HCT116 (cell line): Measurements from ENCODE around the gene CXCL13. TPM values are rescaled to one million over a fixed set of nuclear protein-coding genes. Genes with fewer than 3 reads are reported as not detected.
"Not testable (repeated sequence)": the region's sequence is repeated elsewhere in the genome, so short reads cannot be mapped to it uniquely, and the experiment has no call there.

Experiments used
- ATAC-seq: fragments of 200-7000 bp; cut with Tn5 transposase; 2 replicates; pipeline ENCODE4 v1.9.1; 2020; ENCODE audit warnings: mild to moderate bottlenecking, moderate library complexity
- BruUV-seq: library from RNA; stranded (reverse); fragments of 400-500 nt; replicated peaks from 2 replicates; lab custom pipeline; 2021; lab: Mats Ljungman, UMichigan
- CTCF ChIA-PET: fragments of 300-600 bp; sonication (Branson Sonifier 250); formaldehyde crosslinking; loops from one replicate; lab custom pipeline; 2021; ENCODE audit warnings: antibody characterized with exemption; lab: Charles Lee
- POLR2A ChIA-PET: fragments of 300-600, 350-600 bp; sonication (Branson Sonifier 250); formaldehyde crosslinking; loops from one replicate; lab custom pipeline; 2021; ENCODE audit warnings: antibody characterized with exemption; lab: Charles Lee
- RAD21 ChIA-PET, 2 experiments: fragments of 300-600 bp; sonication (Branson Sonifier 250); formaldehyde crosslinking; loops; one replicate each; lab custom pipeline; 2023; ENCODE audit warnings: low total read pairs in 2 of 2; ENCODE audit not compliant: uncharacterized antibody in 2 of 2, unreplicated experiment in 2 of 2, low non-redundant PET in 1 of 2; lab: Charles Lee
- DNase-seq: peaks from one replicate; pipeline ENCODE4 v3.0.0-alpha.2; 2010; ENCODE audit warnings: low read depth, low spot score
- H2AFZ ChIP-seq: fragments of 200-600 bp; shearing (Covaris generic), sonication (generic); 2 replicates; pipeline ENCODE4 v1.6.1; 2017; ENCODE audit warnings: low read depth, mixed run types, mixed read lengths, antibody characterized with exemption, low read length; ENCODE audit not compliant: poor library complexity, severe bottlenecking
- H3K27ac ChIP-seq: 2 replicates; pipeline ENCODE4 v1.5.1; 2012; ENCODE audit warnings: low read depth, low read length
- H3K27me3 ChIP-seq: fragments of 200-600 bp; sonication (generic); 2 replicates; pipeline ENCODE4 v1.6.1; 2016; ENCODE audit warnings: mixed run types, low read length, mixed read lengths; ENCODE audit not compliant: insufficient read depth
- H3K36me3 ChIP-seq, 2 experiments: fragments of 200-500 bp in 1 of 2; fragments of 200-600 bp in 1 of 2; sonication (Bioruptor generic) in 1 of 2; sonication (generic) in 1 of 2; 2 replicates each; pipeline versions ENCODE4 v1.5.1 to v1.6.1; 2014 to 2016; ENCODE audit warnings: low read length in 2 of 2, inconsistent platforms in 1 of 2, mixed read lengths in 1 of 2, mixed run types in 1 of 2; ENCODE audit not compliant: insufficient read depth in 2 of 2, control insufficient read depth in 1 of 2
- H3K4me1 ChIP-seq, 2 experiments: fragments of 200-600 bp in 1 of 2; sonication (generic) in 1 of 2; 2 replicates each; pipeline versions ENCODE4 v1.5.1 to v1.6.1; 2012 to 2017; ENCODE audit warnings: low read length in 2 of 2, inconsistent platforms in 1 of 2, mild to moderate bottlenecking in 1 of 2, mixed read lengths in 1 of 2, mixed run types in 1 of 2, moderate library complexity in 1 of 2; ENCODE audit not compliant: insufficient read depth in 2 of 2, control insufficient read depth in 1 of 2
- H3K4me2 ChIP-seq: fragments of 200-600 bp; sonication (generic); 2 replicates; pipeline ENCODE4 v1.6.1; 2017; ENCODE audit warnings: mixed run types, low read length, mixed read lengths
- H3K4me3 ChIP-seq, 2 experiments: fragments of 200-600 bp in 1 of 2; sonication (generic) in 1 of 2; replicated peaks in 1 of 2; 2 replicates each; pipeline ENCODE4 v1.5.1; 2011 to 2016; ENCODE audit warnings: low read length in 2 of 2, control low read depth in 1 of 2, low read depth in 1 of 2, mild to moderate bottlenecking in 1 of 2, mixed read lengths in 1 of 2, mixed run types in 1 of 2
- H3K79me2 ChIP-seq: fragments of 200-600 bp; sonication (generic); 2 replicates; pipeline ENCODE4 v1.6.1; 2017; ENCODE audit warnings: mild to moderate bottlenecking, mixed run types, low read length, moderate library complexity, mixed read lengths; ENCODE audit not compliant: insufficient read depth
- H3K9ac ChIP-seq: fragments of 200-600 bp; sonication (generic); 2 replicates; pipeline ENCODE4 v1.6.1; 2016; ENCODE audit warnings: low read length, mixed read lengths
- H3K9me2 ChIP-seq: fragments of 200-600 bp; sonication (generic), shearing (Covaris generic); 2 replicates; pipeline ENCODE4 v1.6.1; 2017; ENCODE audit warnings: mixed run types, mild to moderate bottlenecking, moderate library complexity; ENCODE audit not compliant: insufficient read depth
- H3K9me3 ChIP-seq, 2 experiments: fragments of 200-500 bp in 1 of 2; fragments of 200-600 bp in 1 of 2; sonication (Bioruptor generic) in 1 of 2; sonication (generic) in 1 of 2; 2 replicates each; pipeline ENCODE4 v1.6.1; 2014 to 2017; ENCODE audit warnings: low read length in 2 of 2, mixed read lengths in 2 of 2, inconsistent platforms in 1 of 2, low read depth in 1 of 2, mild to moderate bottlenecking in 1 of 2, mixed run types in 1 of 2, moderate library complexity in 1 of 2; ENCODE audit not compliant: control insufficient read depth in 1 of 2, insufficient read depth in 1 of 2
- H4K20me1 ChIP-seq: fragments of 200-600 bp; sonication (generic), shearing (Covaris generic); 2 replicates; pipeline ENCODE4 v1.6.1; 2017; ENCODE audit warnings: mixed run types, mild to moderate bottlenecking, moderate library complexity; ENCODE audit not compliant: insufficient read depth
- CEBPB ChIP-seq: IDR thresholded peaks from 2 replicates; pipeline ENCODE4 v1.6.1; 2012; ENCODE audit warnings: low read depth
- ELF1 ChIP-seq: IDR thresholded peaks from 2 replicates; pipeline ENCODE4 v1.6.1; 2012; ENCODE audit warnings: low read depth, borderline replicate concordance
- POLR2A ChIP-seq: IDR thresholded peaks from 2 replicates; pipeline ENCODE4 v1.7.0; 2011; ENCODE audit warnings: borderline replicate concordance; ENCODE audit not compliant: insufficient read depth, insufficient read length; ENCODE audit errors: extremely low read depth
- POLR2AphosphoS5 ChIP-seq: IDR thresholded peaks from 2 replicates; pipeline ENCODE4 v1.6.1; 2011; ENCODE audit warnings: mild to moderate bottlenecking, low read depth, low read length, moderate library complexity
- RAD21 ChIP-seq: IDR thresholded peaks from 2 replicates; pipeline ENCODE4 v1.6.1; 2012; ENCODE audit warnings: low read depth, mild to moderate bottlenecking
- REST ChIP-seq: IDR thresholded peaks from 2 replicates; pipeline ENCODE4 v1.6.1; 2012; ENCODE audit warnings: low read depth
- SIN3A ChIP-seq: IDR thresholded peaks from 2 replicates; pipeline ENCODE4 v1.6.1; 2012; ENCODE audit warnings: low read depth
- SRF ChIP-seq: IDR thresholded peaks from 2 replicates; pipeline ENCODE4 v1.6.1; 2012; ENCODE audit warnings: low read depth
- ZFX ChIP-seq: fragments of 450-650 bp; IDR thresholded peaks from 2 replicates; pipeline ENCODE4 v1.6.1; 2017
- intact Hi-C: fragments of 100-400 bp; cut with micrococcal nuclease; formaldehyde crosslinking; loops from 2 replicates; pipeline ENCODE4 v1.10.0; 2022
- total RNA-seq: library from RNA; stranded (reverse); gene quantifications from one replicate; pipeline ENCODE4 v1.2.1, GENCODE V29; 2021; ENCODE audit not compliant: unreplicated experiment
- TF ChIP-seq, protein P1 (sequence below): IDR thresholded peaks from 2 replicates; pipeline ENCODE4 v1.6.1; 2011; ENCODE audit warnings: mild to moderate bottlenecking, low read length, moderate library complexity; ENCODE audit not compliant: insufficient replicate concordance; ENCODE audit errors: extremely low read depth

The CXCL13 gene
- total RNA-seq, 1 experiment from 2014 or later = not detected

- ATAC-seq = no peak
- no peaks in the 10 kb centered on the region for H4K20me1 ChIP-seq
- H3K4me3 ChIP-seq = no peak overlapping the region
- no peaks in the 10 kb centered on the region for H3K27me3 ChIP-seq
- no peaks in the 10 kb centered on the region for H3K4me1 ChIP-seq
- RAD21 ChIA-PET = no interaction called here
- TF ChIP-seq, protein P1, sequence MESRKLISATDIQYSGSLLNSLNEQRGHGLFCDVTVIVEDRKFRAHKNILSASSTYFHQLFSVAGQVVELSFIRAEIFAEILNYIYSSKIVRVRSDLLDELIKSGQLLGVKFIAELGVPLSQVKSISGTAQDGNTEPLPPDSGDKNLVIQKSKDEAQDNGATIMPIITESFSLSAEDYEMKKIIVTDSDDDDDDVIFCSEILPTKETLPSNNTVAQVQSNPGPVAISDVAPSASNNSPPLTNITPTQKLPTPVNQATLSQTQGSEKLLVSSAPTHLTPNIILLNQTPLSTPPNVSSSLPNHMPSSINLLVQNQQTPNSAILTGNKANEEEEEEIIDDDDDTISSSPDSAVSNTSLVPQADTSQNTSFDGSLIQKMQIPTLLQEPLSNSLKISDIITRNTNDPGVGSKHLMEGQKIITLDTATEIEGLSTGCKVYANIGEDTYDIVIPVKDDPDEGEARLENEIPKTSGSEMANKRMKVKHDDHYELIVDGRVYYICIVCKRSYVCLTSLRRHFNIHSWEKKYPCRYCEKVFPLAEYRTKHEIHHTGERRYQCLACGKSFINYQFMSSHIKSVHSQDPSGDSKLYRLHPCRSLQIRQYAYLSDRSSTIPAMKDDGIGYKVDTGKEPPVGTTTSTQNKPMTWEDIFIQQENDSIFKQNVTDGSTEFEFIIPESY = no peak
- TF ChIP-seq POLR2A (no peak), REST (no peak), POLR2AphosphoS5 (no peak), ZFX (no peak), SIN3A (no peak), ELF1 (no peak), RAD21 (no peak), CEBPB (no peak), SRF (no peak)
- TF ChIP-seq, all 23 proteins: peak for 0
- Histone ChIP-seq H3K9me2 (no peaks in the 10 kb centered on the region), H3K79me2 (no peaks in the 10 kb centered on the region), H2AFZ (no peak overlapping the region), H3K9me3 (no peaks in the 10 kb centered on the region), H3K27ac (no peak overlapping the region), H3K36me3 (no peaks in the 10 kb centered on the region), H3K9ac (no peak overlapping the region), H3K4me2 (no peak overlapping the region)
- no TSS peak for BruUV-seq
- ChIA-PET POLR2A (no interaction called here), CTCF (no interaction called here)
- intact Hi-C loops = no loop called here
- no peak for DNase-seq
Observed at GRCh38 chr4:77567549-77567948, 38.1 kb upstream of the CXCL13 start.

DNA sequence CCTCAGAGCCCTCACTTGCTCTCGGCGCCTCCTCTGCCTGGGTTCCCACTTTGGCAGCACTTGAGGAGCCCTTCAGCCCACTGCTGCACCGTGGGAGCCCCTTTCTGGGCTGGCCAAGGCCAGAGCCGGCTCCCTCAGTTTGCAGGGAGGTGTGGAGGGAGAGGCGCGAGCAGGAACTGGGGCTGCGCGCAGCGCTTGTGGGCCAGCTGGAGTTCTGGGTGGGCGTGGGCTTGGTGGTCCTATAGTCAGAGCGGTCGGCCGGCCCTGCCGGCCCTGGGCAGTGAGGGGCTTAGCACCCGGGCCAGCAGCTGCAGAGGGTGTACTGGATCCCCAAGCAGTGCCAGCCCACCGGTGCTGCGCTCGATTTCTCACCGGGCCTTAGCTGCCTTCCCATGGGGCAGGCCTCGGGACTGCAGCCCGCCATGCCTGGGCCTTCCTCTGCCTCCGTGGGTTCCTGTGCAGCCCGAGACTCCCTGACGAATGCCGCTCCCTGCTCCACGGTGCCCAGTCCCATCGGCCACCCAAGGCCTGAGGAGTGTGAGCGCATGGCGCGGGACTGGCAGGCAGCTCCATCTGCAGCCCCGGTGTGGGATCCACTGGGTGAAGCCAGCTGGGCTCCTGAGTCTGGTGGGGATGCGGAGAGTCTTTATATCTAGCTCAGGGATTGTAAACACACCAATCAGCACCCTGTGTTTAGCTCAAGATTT lies 35.0 kb upstream of the CXCL13 start:
- intact Hi-C loops, ATAC-seq, H3K4me3 ChIP-seq, H3K9ac ChIP-seq, DNase-seq, POLR2A ChIA-PET, H3K4me1 ChIP-seq, H3K36me3 ChIP-seq, RAD21 ChIA-PET, H3K27ac ChIP-seq, BruUV-seq, CTCF ChIA-PET, H2AFZ ChIP-seq, H3K79me2 ChIP-seq, H3K4me2 ChIP-seq, H3K27me3 ChIP-seq, H3K9me3 ChIP-seq, H3K9me2 ChIP-seq, H4K20me1 ChIP-seq: not testable (repeated sequence)
